ENCODE data around the gene KRT17. TPM values are rescaled to one million over a fixed set of nuclear protein-coding genes. Genes with fewer than 3 reads are reported as not detected.

The KRT17 gene
- total and polyA plus RNA-seq, 2 of the 4 experiments (the other 2 are of a cell fraction) = 2.5 to 4.6 TPM

GRCh38 chr17:41647038-41647813, 22.9 kb upstream of the KRT17 start:
- Histone ChIP-seq H4K91ac (ENCODE audit: insufficient read depth, low read depth, low read length) (peak overlapping the region; percentile 65), H3K79me1 (ENCODE audit: low read depth in 1 of 2, low read length in 2 of 2) (no peaks in the 10 kb centered on the region), H3K14ac (replicated peaks; ENCODE audit: low read depth, low read length) (no peak overlapping the region), H3K36me3 (ENCODE audit: control insufficient read depth, insufficient read depth, low read length) (no peaks in the 10 kb centered on the region), H2BK5ac (ENCODE audit: low read depth, low read length, poor library complexity, severe bottlenecking) (no peak overlapping the region), H2AK5ac (ENCODE audit: low read depth, low read length) (peak overlapping the region; percentile 94), H3K9me3 (ENCODE audit: control insufficient read depth, insufficient read depth, low read length) (no peaks in the 10 kb centered on the region), H4K20me1 (ENCODE audit: insufficient read depth, low read length) (no peaks in the 10 kb centered on the region), H3K23ac (ENCODE audit: low read depth, low read length) (no peak overlapping the region), H3K27me3 (ENCODE audit: control insufficient read depth, insufficient read depth, low read length) (no peaks in the 10 kb centered on the region; the same call in 1 of the 2 replicates), H3K4ac (ENCODE audit: low read depth, low read length) (peak overlapping the region; percentile 65), H3K4me2 (ENCODE audit: low read depth, low read length) (no peak overlapping the region), H3K9ac (ENCODE audit: low read depth, low read length) (no peak overlapping the region), H3K9me1 (ENCODE audit: insufficient read depth, low read length) (peaks cover 12% of the 10 kb centered on the region), H3K4me3 (ENCODE audit: insufficient read depth, low read depth, low read length) (no peak overlapping the region), H3K18ac (ENCODE audit: low read depth, low read length) (no peak overlapping the region), H2BK15ac (ENCODE audit: low read depth, low read length) (peak overlapping the region; percentile 79; the same call in 2 of the 3 replicates), H2AK9ac (replicated peaks; ENCODE audit: low read depth, low read length, poor library complexity) (peak overlapping the region; percentile 48), H2AFZ (replicated peaks; ENCODE audit: low read length, poor library complexity) (peak overlapping the region; percentile 99), H3K27ac (ENCODE audit: insufficient read depth, low read length) (no peak overlapping the region), H3K56ac (ENCODE audit: extremely low read depth, insufficient read depth, low read length) (no peak overlapping the region), H3K4me1 (ENCODE audit: control insufficient read depth, insufficient read depth, low read length) (peaks cover 14% of the 10 kb centered on the region), H2BK120ac (ENCODE audit: low read depth, low read length) (peak overlapping the region; percentile 71), H4K5ac (ENCODE audit: low read depth, low read length) (peak overlapping the region; percentile 21; the same call in 1 of the 2 replicates), H4K8ac (ENCODE audit: low read depth in 2 of 2, low read length in 2 of 2) (peak overlapping the region; percentile 74 to 78; a peak in 3 of 4 replicates), H2BK20ac (ENCODE audit: low read depth, low read length) (0 out of 2 replicates have a peak overlapping the region, but pooled peaks have one; percentile 67)
- WGBS, 2 experiments (ENCODE audit: extremely low coverage in 2 of 2, insufficient read length in 1 of 2) = 60% methylated on average over 1 of the region's 15 CpGs; no CpG with 5 or more reads in 1 of the 2 experiments
- POLR2A ChIA-PET (ENCODE audit: unreplicated experiment) = no interaction called here
- in situ Hi-C loops (cut with MboI; ENCODE audit: low sequenced_read_pairs) = no loop called here
- no TSS peak for BruUV-seq (replicated peaks)
- ATAC-seq (ENCODE audit: low read depth) (no peak), DNase-seq (no peak)
- CTCF ChIA-PET = interaction anchor here (1.0 to 2.3 kb wide), 3 partner anchors 71 to 147 kb away, joined by 3 to 28 read pairs (median 3); no protein-coding TSS in a partner anchor
- intact Hi-C loops (cut with micrococcal nuclease) = loop anchor here (5.0 kb wide), 3 partner anchors 325 to 845 kb away; partner anchors contain the start of gene KRTAP2-3
- dilution Hi-C loops (cut with HindIII; ENCODE audit: low sequenced_read_pairs, unreplicated experiment) = no loop called here
- no peak for TF ChIP-seq BHLHE40 (IDR thresholded peaks at IDR 0.05; ENCODE audit: low read depth, low read length)
- TF ChIP-seq CEBPB (IDR thresholded peaks at IDR 0.05; ENCODE audit: low read depth, low read length) = no peak

All from IMR-90 (cell line).